ENCODE data around the gene ABCC1. TPM values are rescaled to one million over a fixed set of nuclear protein-coding genes. Genes with fewer than 3 reads are reported as not detected.

Gene ABCC1
- 10 to 100 TPM; 15.1 to 32.8 (median 22.0) TPM for total RNA-seq
- 10 to 100 TPM in 1 of 2 donors, 1 to 10 TPM in 1; 6.1 to 14.9 TPM for polyA plus RNA-seq
- long read RNA-seq, donor 1, full-length matches to known transcripts: 1 of 30 reads
- long read RNA-seq, donor 1, partial matches to known transcripts: 22 of 30 reads
- long read RNA-seq, donor 1, other reads (novel, unspliced or antisense): 7 of 30 reads
- long read RNA-seq, donor 2, full-length matches to known transcripts: 4 of 18 reads
- long read RNA-seq, donor 2, partial matches to known transcripts: 10 of 18 reads
- long read RNA-seq, donor 2, other reads (novel, unspliced or antisense): 4 of 18 reads
- long read RNA-seq, donor 3, partial matches to known transcripts: 18 of 21 reads
- long read RNA-seq, donor 3, other reads (novel, unspliced or antisense): 3 of 21 reads

GRCh38 chr16:15949210-15950160, at the start of gene ABCC1:
ABCC1 (plus strand) TSS chr16:15949616; CDS start chr16:15949752, 136 bp downstream.
- peaks cover 0 to 49% (median 32%) of the 10 kb centered on the region in 9 donors for H3K4me1 ChIP-seq
- no peaks in the 10 kb centered on the region for H3K36me3 ChIP-seq
- H3K27me3 ChIP-seq: no peaks in the 10 kb centered on the region
- TF ChIP-seq CTCF (IDR thresholded peaks at IDR 0.05): peak in 1 of 9 donors; percentile 13
- peak; percentile 23 to 56 for DNase-seq
- peak within 1 kb of the TSS; percentile 61 to 94 (median 86) for H3K4me3 ChIP-seq
- ATAC-seq: peak; percentile 43 to 89 (median 74)
- peak within 1 kb of the TSS; percentile 42 to 94 (median 83) for H3K27ac ChIP-seq
- intact Hi-C loops (cut with DNase I): loop anchor here in 9 of 10 donors (5.0 to 10.0 kb wide), 10 partner anchors 53 to 173 kb away; partner anchors contain the start of gene CEP20 (in 3 of the 9)
- WGBS, 2 donors: 1% methylated on average over 57 to 100 of the region's 112 CpGs
- H3K9me3 ChIP-seq: no peaks in the 10 kb centered on the region

- ATAC-seq (no peak), DNase-seq (no peak)
- intact Hi-C loops (cut with DNase I): no loop called here
- WGBS, 2 donors: 91 to 98% methylated on average over 3 of the region's 3 CpGs
- Histone ChIP-seq H3K4me3 (no peak overlapping the region), H3K9me3 (no peaks in the 10 kb centered on the region), H3K27me3 (no peaks in the 10 kb centered on the region), H3K36me3 (no peaks in the 10 kb centered on the region), H3K27ac (no peak overlapping the region), H3K4me1 (peaks cover 0 to 5% (median 0%) of the 10 kb centered on the region in 9 donors)
- no peak for TF ChIP-seq CTCF (IDR thresholded peaks at IDR 0.05)
Observed at GRCh38 chr16:15900357-15900756, 49.1 kb upstream of the ABCC1 start.

GRCh38 chr16:15900901-15901500, 48.4 kb upstream of the ABCC1 start:
- DNase-seq: no peak
- H3K27ac ChIP-seq: no peak overlapping the region
- no peak overlapping the region for H3K4me3 ChIP-seq
- no peaks in the 10 kb centered on the region for H3K27me3 ChIP-seq
- peaks cover 0 to 5% (median 0%) of the 10 kb centered on the region in 9 donors for H3K4me1 ChIP-seq
- TF ChIP-seq CTCF (IDR thresholded peaks at IDR 0.05): no peak
- H3K9me3 ChIP-seq: peaks cover 0 to 3% (median 0%) of the 10 kb centered on the region in 11 donors
- ATAC-seq: no peak
- 65 to 66% methylated on average over 6 of the region's 6 CpGs for WGBS, 2 donors
- no peaks in the 10 kb centered on the region for H3K36me3 ChIP-seq
- intact Hi-C loops (cut with DNase I): no loop called here

- ATAC-seq (no peak), DNase-seq (no peak)
- Histone ChIP-seq H3K4me3 (no peak overlapping the region), H3K27me3 (no peaks in the 10 kb centered on the region), H3K9me3 (peaks cover 0 to 13% (median 0%) of the 10 kb centered on the region in 11 donors), H3K27ac (no peak overlapping the region), H3K36me3 (no peaks in the 10 kb centered on the region), H3K4me1 (no peaks in the 10 kb centered on the region)
- intact Hi-C loops (cut with DNase I): no loop called here
- TF ChIP-seq CTCF (IDR thresholded peaks at IDR 0.05): no peak
- 96 to 97% methylated on average over 5 of the region's 5 CpGs for WGBS, 2 donors
Observed at GRCh38 chr16:15903960-15904359, 45.5 kb upstream of the ABCC1 start.
